ENCODE measurements around the gene CBLL2. TPM values are rescaled to one million over a fixed set of nuclear protein-coding genes. Genes with fewer than 3 reads are reported as not detected.

Gene CBLL2, protein sequence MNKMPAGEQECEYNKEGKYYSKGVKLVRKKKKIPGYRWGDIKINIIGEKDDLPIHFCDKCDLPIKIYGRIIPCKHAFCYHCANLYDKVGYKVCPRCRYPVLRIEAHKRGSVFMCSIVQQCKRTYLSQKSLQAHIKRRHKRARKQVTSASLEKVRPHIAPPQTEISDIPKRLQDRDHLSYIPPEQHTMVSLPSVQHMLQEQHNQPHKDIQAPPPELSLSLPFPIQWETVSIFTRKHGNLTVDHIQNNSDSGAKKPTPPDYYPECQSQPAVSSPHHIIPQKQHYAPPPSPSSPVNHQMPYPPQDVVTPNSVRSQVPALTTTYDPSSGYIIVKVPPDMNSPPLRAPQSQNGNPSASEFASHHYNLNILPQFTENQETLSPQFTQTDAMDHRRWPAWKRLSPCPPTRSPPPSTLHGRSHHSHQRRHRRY
- not detected for total RNA-seq

DNA sequence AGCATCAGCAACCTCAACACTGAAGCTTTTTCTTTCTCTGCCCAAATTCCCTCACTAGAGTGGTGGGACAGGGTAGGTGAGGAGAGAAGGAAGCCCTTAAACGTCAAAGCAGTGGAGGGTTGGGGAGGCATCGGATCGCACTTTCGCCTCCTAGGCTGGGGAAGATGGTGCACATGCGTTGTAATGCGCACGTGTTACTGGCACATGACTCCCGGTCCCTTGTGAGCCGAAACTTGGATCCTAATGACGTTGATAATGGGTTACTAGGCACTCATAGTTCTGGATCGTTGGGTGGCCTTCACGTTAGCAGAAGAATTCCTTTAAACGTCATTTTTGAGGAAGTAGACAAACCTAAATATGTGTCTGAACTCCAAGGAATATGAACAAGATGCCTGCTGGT is at the start of gene CBLL2:
Gene CBLL2 (plus strand): TSS at position 301 of the 400 bp plus-strand sequence. CDS start 79 bp downstream, at position 380.
- CTCF ChIA-PET, result no interaction called here
- intact Hi-C loops (cut with micrococcal nuclease), result no loop called here
- no peak for TF ChIP-seq CTCF (IDR thresholded peaks at IDR 0.05)

DNA sequence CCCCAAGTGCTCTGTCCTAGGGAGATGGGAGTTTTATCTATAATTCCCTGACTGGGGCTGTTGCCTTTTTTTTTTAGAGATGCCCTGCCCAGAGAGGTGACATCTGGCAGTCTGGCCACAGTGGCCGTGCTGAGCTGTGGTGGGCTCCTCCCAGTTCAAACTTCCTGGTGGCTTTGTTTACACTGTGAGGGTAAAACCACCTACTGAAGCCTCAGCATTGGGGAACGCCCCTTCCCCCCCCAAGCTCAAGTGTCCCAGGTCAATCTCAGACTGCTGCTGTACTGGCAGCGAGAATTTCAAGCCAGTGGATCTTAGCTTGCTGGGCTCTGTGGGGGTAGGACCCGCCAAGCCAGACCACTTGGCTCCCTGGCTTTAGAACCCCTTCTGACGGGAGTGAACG is 38.3 kb upstream of the CBLL2 start:
- TF ChIP-seq CTCF (IDR thresholded peaks at IDR 0.05), result no peak
- H3K4me1 Mint-ChIP-seq (ENCODE audit: low read depth), result no peaks in the 10 kb centered on the region
- DNase-seq (no peak), ATAC-seq (no peak)
- H3K27ac Mint-ChIP-seq, result no peak overlapping the region
- intact Hi-C loops (cut with micrococcal nuclease), result no loop called here
- H3K4me3 Mint-ChIP-seq, result no peak overlapping the region
- ChIA-PET POLR2A (no interaction called here), CTCF (interaction anchor here (0.6 kb wide), 1 partner anchor 53 kb away, joined by 3 read pairs; no protein-coding TSS in a partner anchor)
- H3K36me3 Mint-ChIP-seq (ENCODE audit: low read depth), result peaks cover 37% of the 10 kb centered on the region
- H3K9me3 Mint-ChIP-seq, result no peaks in the 10 kb centered on the region
- peaks cover 1% of the 10 kb centered on the region for H3K27me3 Mint-ChIP-seq

More for the DNA sequence above, at the start of gene CBLL2:
- Mint-ChIP-seq H3K27me3 (no peaks in the 10 kb centered on the region), H3K36me3 (ENCODE audit: low read depth) (no peaks in the 10 kb centered on the region), H3K9me3 (no peaks in the 10 kb centered on the region), H3K27ac (no peak within 1 kb of the TSS), H3K4me1 (ENCODE audit: low read depth) (no peaks in the 10 kb centered on the region), H3K4me3 (no peak within 1 kb of the TSS)
- ATAC-seq (no peak), DNase-seq (no peak)
- POLR2A ChIA-PET, result no interaction called here

DNA sequence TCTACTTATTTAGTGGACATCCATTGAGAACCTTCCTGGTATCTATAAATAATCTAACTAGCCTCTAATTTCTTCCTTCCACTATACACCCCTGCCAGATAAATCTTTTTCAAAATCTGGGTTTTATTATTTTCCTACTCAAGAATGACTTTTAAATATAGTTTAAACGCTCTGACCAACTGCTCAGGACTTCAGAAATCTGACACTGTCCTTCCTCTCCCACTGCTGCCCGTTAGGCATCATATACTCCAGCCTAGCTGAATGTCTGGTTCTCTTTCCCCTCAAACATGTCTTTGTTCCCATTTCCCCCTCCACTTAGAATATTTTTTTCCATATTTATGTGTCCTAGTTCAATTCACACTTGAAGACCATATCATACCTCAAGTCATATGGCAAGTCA is 35.2 kb upstream of the CBLL2 start:
- Mint-ChIP-seq H3K4me3 (no peak overlapping the region), H3K9me3 (no peaks in the 10 kb centered on the region), H3K36me3 (ENCODE audit: low read depth) (peaks cover 31% of the 10 kb centered on the region), H3K27ac (no peak overlapping the region), H3K4me1 (ENCODE audit: low read depth) (no peaks in the 10 kb centered on the region), H3K27me3 (peaks cover 1% of the 10 kb centered on the region)
- ChIA-PET CTCF (no interaction called here), POLR2A (no interaction called here)
- ATAC-seq (no peak), DNase-seq (no peak)
- TF ChIP-seq CTCF (IDR thresholded peaks at IDR 0.05), result no peak
- intact Hi-C loops (cut with micrococcal nuclease), result no loop called here

- POLR2A ChIA-PET, result no interaction called here
Observed at GRCh38 chrX:22246620-22247019, 26.1 kb upstream of the CBLL2 start.

More at GRCh38 chrX:22246620-22247019, 26.1 kb upstream of the CBLL2 start:
- Mint-ChIP-seq H3K4me3 (no peak overlapping the region), H3K27ac (no peak overlapping the region), H3K36me3 (ENCODE audit: low read depth) (peaks cover 6% of the 10 kb centered on the region), H3K4me1 (ENCODE audit: low read depth) (no peaks in the 10 kb centered on the region), H3K9me3 (no peaks in the 10 kb centered on the region), H3K27me3 (no peaks in the 10 kb centered on the region)
- CTCF ChIA-PET, result no interaction called here
- intact Hi-C loops (cut with micrococcal nuclease), result no loop called here
- ATAC-seq, result no peak
- no peak for TF ChIP-seq CTCF (IDR thresholded peaks at IDR 0.05)
- DNase-seq, result no peak
